Measurements from ENCODE around the gene DIPK1A. TPM values are rescaled to one million over a fixed set of nuclear protein-coding genes. Genes with fewer than 3 reads are reported as not detected.

DIPK1A gene
- total and polyA plus RNA-seq, 2 experiments from 2014 or later = 26.6 to 51.6 TPM

DNA sequence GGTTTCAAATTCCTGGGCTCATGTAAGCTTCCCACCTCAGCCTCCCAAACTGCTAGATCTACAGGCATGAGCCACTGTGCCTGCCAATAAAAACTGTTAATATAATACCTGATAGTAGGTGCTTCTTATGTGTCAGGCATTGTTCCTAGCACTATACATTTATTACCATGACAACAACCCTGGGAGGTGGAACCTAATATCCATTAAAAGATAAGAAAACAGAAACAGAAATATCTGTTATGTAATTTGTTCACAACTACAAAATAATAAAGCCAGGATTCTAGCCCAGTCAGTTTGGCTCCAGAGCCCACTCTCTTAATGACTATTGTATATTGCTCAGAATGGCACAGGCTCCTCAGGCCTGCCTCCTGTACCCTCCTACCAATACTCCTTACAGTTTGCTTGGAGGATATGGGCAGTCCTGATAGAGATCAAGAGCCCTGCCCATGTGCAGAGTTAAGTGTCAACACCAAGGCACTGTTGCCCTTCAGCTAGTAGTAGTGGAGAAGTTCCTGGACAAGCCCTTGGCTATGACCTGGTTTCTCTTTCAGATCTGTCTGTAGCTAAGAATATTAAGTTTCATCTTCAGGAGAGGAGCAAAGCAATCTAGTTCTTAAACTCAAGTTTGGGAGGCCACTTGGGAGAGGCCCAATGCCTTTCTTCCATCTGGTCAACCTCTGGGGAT lies 107.0 kb downstream of the DIPK1A start:
- Histone ChIP-seq H3K4me3 (no peak overlapping the region), H3K9me3 (ENCODE audit: low read depth) (no peaks in the 10 kb centered on the region), H3K79me2 (ENCODE audit: insufficient read depth) (no peaks in the 10 kb centered on the region), H3K4me2 (ENCODE audit: unreplicated experiment) (no peak overlapping the region), H3K9ac (no peak overlapping the region), H3K27ac (no peak overlapping the region), H3F3A (ENCODE audit: insufficient read depth) (no peaks in the 10 kb centered on the region), H3K9me2 (ENCODE audit: insufficient read depth) (no peaks in the 10 kb centered on the region), H2AFZ (no peak overlapping the region), H3K27me3 (replicated peaks; ENCODE audit: insufficient read depth) (no peaks in the 10 kb centered on the region), H4K20me1 (ENCODE audit: insufficient read depth) (no peaks in the 10 kb centered on the region), H3K4me1 (ENCODE audit: insufficient read depth) (no peaks in the 10 kb centered on the region), H3K36me3 (ENCODE audit: low read depth) (no peaks in the 10 kb centered on the region; the same call in none of the 2 replicates)
- in situ Hi-C loops (cut with MboI) = no loop called here
- DNase-seq = no peak
- TF ChIP-seq EZH2 (IDR thresholded peaks at IDR 0.05; ENCODE audit: insufficient read depth, poor library complexity, severe bottlenecking) = no peak
- TF ChIP-seq EZH2phosphoT487 (IDR thresholded peaks at IDR 0.05; ENCODE audit: insufficient read depth, low read depth) = no peak

DNA sequence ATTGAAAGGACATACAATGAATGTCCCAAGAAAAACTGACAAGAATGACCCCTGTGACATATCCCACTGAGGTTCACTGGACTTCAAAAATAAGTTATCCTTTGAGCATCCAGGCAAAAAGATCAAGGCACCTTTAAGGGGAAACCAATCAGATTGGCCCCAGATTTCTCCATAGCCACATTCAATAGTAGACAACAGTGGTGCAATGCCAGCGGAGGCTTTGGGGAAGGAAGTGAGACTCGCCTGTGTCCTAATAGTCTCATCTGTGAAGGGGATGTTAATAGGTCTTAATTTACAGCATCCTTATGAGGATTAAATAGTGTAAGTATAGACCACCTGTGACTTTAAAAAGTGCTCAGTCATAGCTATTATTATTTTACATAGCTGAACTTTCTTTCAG lies 108.0 kb downstream of the DIPK1A start:
- Histone ChIP-seq H3K36me3 (ENCODE audit: low read depth) (no peaks in the 10 kb centered on the region; the same call in none of the 2 replicates), H3K4me1 (ENCODE audit: insufficient read depth) (no peaks in the 10 kb centered on the region), H4K20me1 (ENCODE audit: insufficient read depth) (no peaks in the 10 kb centered on the region), H3K9ac (no peak overlapping the region), H3K9me2 (ENCODE audit: insufficient read depth) (no peaks in the 10 kb centered on the region), H3K79me2 (ENCODE audit: insufficient read depth) (no peaks in the 10 kb centered on the region), H3K27ac (no peak overlapping the region), H3K27me3 (replicated peaks; ENCODE audit: insufficient read depth) (no peaks in the 10 kb centered on the region), H3K4me3 (no peak overlapping the region), H2AFZ (no peak overlapping the region), H3F3A (ENCODE audit: insufficient read depth) (no peaks in the 10 kb centered on the region), H3K9me3 (ENCODE audit: low read depth) (no peaks in the 10 kb centered on the region), H3K4me2 (ENCODE audit: unreplicated experiment) (no peak overlapping the region)
- DNase-seq = no peak
- WGBS, 2 experiments (ENCODE audit: low coverage in 1 of 2, low lambda C conversion rate in 2 of 2, missing lambda C conversion rate in 2 of 2) = 76 to 77% methylated on average over 2 of the region's 2 CpGs
- TF ChIP-seq EZH2phosphoT487 (IDR thresholded peaks at IDR 0.05; ENCODE audit: insufficient read depth, low read depth) (no peak), EZH2 (IDR thresholded peaks at IDR 0.05; ENCODE audit: insufficient read depth, poor library complexity, severe bottlenecking) (no peak)
- in situ Hi-C loops (cut with MboI) = no loop called here

DNA sequence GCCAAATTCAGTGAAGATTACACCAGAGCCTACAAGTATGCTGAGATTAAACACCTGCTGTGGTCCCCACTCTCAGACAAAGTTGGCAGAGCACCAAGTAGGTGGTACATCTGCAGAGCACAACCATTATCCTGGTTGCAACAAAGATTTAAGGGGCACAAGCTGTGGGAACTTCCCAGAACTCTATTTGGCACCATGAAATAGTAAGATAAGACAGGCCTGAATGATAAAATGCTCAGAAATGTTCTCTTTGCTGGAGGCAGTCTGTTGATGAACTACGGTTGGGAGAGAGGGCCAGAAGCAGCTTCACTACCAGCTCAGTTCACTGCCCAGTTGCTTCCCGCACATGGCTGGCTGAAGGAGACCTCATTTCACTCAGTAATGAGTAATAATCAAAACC lies 109.5 kb downstream of the DIPK1A start:
- Histone ChIP-seq H2AFZ (no peak overlapping the region), H3K9ac (no peak overlapping the region), H3K4me1 (ENCODE audit: insufficient read depth) (no peaks in the 10 kb centered on the region), H3K27me3 (replicated peaks; ENCODE audit: insufficient read depth) (no peaks in the 10 kb centered on the region), H3F3A (ENCODE audit: insufficient read depth) (peaks cover 4% of the 10 kb centered on the region; the same call in 1 of the 2 replicates), H3K79me2 (ENCODE audit: insufficient read depth) (no peaks in the 10 kb centered on the region), H3K9me2 (ENCODE audit: insufficient read depth) (no peaks in the 10 kb centered on the region), H4K20me1 (ENCODE audit: insufficient read depth) (no peaks in the 10 kb centered on the region), H3K27ac (no peak overlapping the region), H3K4me2 (ENCODE audit: unreplicated experiment) (no peak overlapping the region), H3K4me3 (no peak overlapping the region), H3K9me3 (ENCODE audit: low read depth) (no peaks in the 10 kb centered on the region), H3K36me3 (ENCODE audit: low read depth) (no peaks in the 10 kb centered on the region; the same call in none of the 2 replicates)
- in situ Hi-C loops (cut with MboI) = no loop called here
- TF ChIP-seq EZH2phosphoT487 (IDR thresholded peaks at IDR 0.05; ENCODE audit: insufficient read depth, low read depth) = no peak
- no peak for TF ChIP-seq EZH2 (IDR thresholded peaks at IDR 0.05; ENCODE audit: insufficient read depth, poor library complexity, severe bottlenecking)
- DNase-seq = no peak
- 81 to 82% methylated on average over 2 of the region's 2 CpGs for WGBS, 2 experiments (ENCODE audit: low coverage in 1 of 2, low lambda C conversion rate in 2 of 2, missing lambda C conversion rate in 2 of 2)

DNA sequence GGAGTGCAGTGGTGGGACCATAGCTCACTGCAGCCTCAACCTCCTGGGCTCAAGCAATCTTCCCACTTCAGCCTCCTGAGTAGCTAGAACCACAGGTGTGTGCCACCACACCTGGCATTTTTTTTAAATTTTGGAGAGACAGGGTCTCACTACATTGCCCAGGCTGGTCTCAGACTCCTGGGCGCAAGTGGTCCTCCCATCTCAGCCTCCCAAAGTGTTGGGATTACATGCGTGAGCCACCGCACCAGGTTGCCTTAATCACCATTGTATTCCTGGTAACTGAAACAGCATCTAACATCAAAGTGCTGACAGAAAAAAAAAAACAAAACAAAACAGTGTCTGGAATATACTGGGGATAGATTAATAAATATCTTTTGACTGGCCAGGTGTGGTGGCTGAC lies 111.2 kb downstream of the DIPK1A start:
- 97 to 100% methylated on average over 3 of the region's 3 CpGs for WGBS, 2 experiments (ENCODE audit: low coverage in 1 of 2, low lambda C conversion rate in 2 of 2, missing lambda C conversion rate in 2 of 2)
- Histone ChIP-seq H3K4me2 (ENCODE audit: unreplicated experiment) (no peak overlapping the region), H2AFZ (no peak overlapping the region), H3F3A (ENCODE audit: insufficient read depth) (peaks cover 10% of the 10 kb centered on the region), H3K4me1 (ENCODE audit: insufficient read depth) (no peaks in the 10 kb centered on the region), H3K27ac (no peak overlapping the region), H4K20me1 (ENCODE audit: insufficient read depth) (no peaks in the 10 kb centered on the region), H3K9me2 (ENCODE audit: insufficient read depth) (no peaks in the 10 kb centered on the region), H3K9ac (no peak overlapping the region), H3K79me2 (ENCODE audit: insufficient read depth) (no peaks in the 10 kb centered on the region), H3K4me3 (no peak overlapping the region), H3K27me3 (replicated peaks; ENCODE audit: insufficient read depth) (no peaks in the 10 kb centered on the region), H3K36me3 (ENCODE audit: low read depth) (no peaks in the 10 kb centered on the region; the same call in none of the 2 replicates), H3K9me3 (ENCODE audit: low read depth) (no peaks in the 10 kb centered on the region)
- DNase-seq = no peak
- TF ChIP-seq EZH2 (IDR thresholded peaks at IDR 0.05; ENCODE audit: insufficient read depth, poor library complexity, severe bottlenecking) (no peak), EZH2phosphoT487 (IDR thresholded peaks at IDR 0.05; ENCODE audit: insufficient read depth, low read depth) (no peak)
- in situ Hi-C loops (cut with MboI) = no loop called here
